Mucosa of rectum (tissue), 2 donors: ENCODE data around the gene HTT.

Experiments
- H3K27ac ChIP-seq, 2 donors: one replicate each; pipeline ENCODE4 v1.7.0; 2013; ENCODE audit warnings: inconsistent platforms in 2 of 2, low read depth in 2 of 2, low read length in 2 of 2
- H3K27me3 ChIP-seq, 2 donors: one replicate each; pipeline ENCODE4 v1.7.0; 2013; ENCODE audit warnings: low read length in 2 of 2; ENCODE audit not compliant: control insufficient read depth in 2 of 2, insufficient read depth in 2 of 2
- H3K36me3 ChIP-seq, 2 donors: one replicate each; pipeline ENCODE4 v1.7.0; 2013; ENCODE audit warnings: low read length in 2 of 2; ENCODE audit not compliant: control insufficient read depth in 2 of 2, insufficient read depth in 2 of 2
- H3K4me1 ChIP-seq, 2 donors: one replicate each; pipeline ENCODE4 v1.7.0; 2013; ENCODE audit warnings: low read length in 2 of 2, mild to moderate bottlenecking in 1 of 2; ENCODE audit not compliant: control insufficient read depth in 2 of 2, insufficient read depth in 2 of 2
- H3K4me3 ChIP-seq, 2 donors: one replicate each; pipeline ENCODE4 v1.7.0; 2013; ENCODE audit warnings: low read length in 2 of 2
- H3K9ac ChIP-seq, 2 donors: one replicate each; pipeline ENCODE4 v1.7.0; 2013; ENCODE audit warnings: low read length in 2 of 2, low read depth in 1 of 2, mild to moderate bottlenecking in 1 of 2
- H3K9me3 ChIP-seq, 2 donors: one replicate each; pipeline ENCODE4 v1.7.0; 2013; ENCODE audit warnings: low read length in 2 of 2; ENCODE audit not compliant: control insufficient read depth in 2 of 2
- donor health status: healthy.
- donor health status: Normal muscosa, but diverticular disease.

Gene HTT

DNA sequence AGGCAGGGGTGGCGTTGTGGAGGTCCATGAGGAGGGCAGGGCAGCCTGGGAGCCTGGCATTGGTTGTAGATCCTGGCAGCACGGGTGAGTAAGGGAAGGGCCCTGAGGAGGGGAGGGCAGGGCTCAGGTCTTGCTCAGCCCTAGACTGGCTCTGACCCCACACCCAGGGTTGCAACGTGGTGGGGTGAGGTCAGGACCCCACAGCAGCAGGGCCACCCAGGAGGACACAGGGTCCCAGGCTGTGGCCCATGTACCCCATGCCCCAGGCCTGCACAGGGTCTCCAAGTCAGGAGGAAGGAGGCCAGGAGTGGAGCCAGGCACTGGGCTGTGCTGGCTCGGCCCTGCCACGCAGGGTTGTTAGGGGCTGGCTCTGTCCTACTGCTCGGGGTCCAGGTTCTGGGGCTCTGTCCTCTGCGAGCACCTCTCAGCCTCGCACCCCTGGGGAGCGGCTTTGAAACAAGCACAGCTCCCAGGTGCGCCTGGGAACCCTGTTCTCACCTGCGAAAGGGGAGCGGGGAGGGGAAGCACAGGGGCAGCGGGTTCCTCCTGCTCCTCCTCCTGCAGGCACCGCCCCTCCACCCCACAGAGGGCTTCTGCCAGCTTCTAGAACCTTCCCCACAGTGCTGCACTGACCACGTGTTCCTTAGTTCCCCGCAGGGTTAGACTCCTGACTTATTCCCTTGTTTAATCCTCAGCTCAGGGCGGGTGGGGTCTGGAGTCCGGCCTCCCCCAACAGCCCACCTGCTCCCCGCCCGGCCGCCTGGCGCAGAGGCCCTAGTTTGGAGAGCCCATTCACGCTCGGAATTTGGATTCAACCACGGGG is 194.8 kb downstream of the HTT start:
- H3K27me3 ChIP-seq: no peaks in the 10 kb centered on the region
- no peak overlapping the region for H3K4me3 ChIP-seq
- no peaks in the 10 kb centered on the region for H3K9me3 ChIP-seq
- H3K4me1 ChIP-seq: no peaks in the 10 kb centered on the region
- no peaks in the 10 kb centered on the region for H3K36me3 ChIP-seq
- H3K27ac ChIP-seq: no peak overlapping the region
- no peak overlapping the region for H3K9ac ChIP-seq

DNA sequence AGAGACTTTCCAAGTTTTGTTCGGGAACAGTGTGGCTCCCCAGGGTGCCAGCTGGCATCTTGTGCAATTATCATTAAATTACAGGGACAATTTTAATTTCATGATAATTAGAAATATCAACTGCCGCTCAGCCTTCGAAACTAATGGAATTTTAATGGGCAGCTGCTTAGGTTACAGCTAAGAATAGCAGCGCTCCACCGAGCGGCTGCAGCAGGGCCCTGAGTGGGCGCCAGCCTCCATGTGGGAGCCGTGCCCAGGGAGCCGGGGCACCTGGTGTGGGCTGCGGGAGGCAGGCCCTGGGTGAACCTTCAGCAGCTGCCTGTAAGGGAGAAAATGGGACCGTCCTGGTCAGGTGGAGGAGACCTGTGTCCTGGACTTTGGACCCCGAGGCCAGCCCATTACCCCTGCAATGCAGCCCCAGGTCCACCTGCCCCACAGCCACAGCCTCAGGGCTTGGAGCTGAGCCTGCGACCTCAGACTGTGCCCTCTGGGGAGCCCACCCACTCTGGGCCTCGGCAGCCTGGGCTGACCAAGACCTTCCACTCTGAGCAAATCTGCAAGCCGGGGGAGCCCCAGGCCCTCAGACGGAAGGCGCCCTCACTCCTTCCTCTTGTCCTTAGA is 195.6 kb downstream of the HTT start:
- H3K9ac ChIP-seq: no peak overlapping the region
- no peaks in the 10 kb centered on the region for H3K36me3 ChIP-seq
- H3K27me3 ChIP-seq: no peaks in the 10 kb centered on the region
- H3K9me3 ChIP-seq: no peaks in the 10 kb centered on the region
- H3K27ac ChIP-seq: no peak overlapping the region
- no peak overlapping the region for H3K4me3 ChIP-seq
- H3K4me1 ChIP-seq: no peaks in the 10 kb centered on the region

DNA sequence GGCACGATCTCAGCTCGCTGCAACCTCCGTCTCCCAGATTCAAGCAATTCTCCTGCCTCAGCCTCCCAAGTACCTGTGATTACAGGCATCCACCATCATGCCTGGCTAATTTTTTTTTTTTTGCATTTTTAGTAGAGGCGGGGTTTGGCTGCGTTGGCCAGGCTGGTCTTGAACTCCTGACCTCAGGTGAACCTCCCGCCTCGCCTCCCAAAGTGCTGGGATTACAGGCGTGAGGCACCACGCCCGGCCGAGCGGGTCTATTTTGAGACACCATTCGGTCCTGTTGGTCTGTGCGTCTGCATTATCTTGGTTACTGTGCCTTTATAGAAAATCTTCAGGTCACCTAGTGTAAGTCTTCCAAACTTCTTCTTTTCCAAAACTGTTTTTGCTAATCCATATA is 196.7 kb downstream of the HTT start:
- H3K9ac ChIP-seq: no peak overlapping the region
- H3K4me3 ChIP-seq: no peak overlapping the region
- no peaks in the 10 kb centered on the region for H3K9me3 ChIP-seq
- H3K36me3 ChIP-seq: no peaks in the 10 kb centered on the region
- H3K27ac ChIP-seq: no peak overlapping the region
- H3K27me3 ChIP-seq: no peaks in the 10 kb centered on the region
- no peaks in the 10 kb centered on the region for H3K4me1 ChIP-seq

DNA sequence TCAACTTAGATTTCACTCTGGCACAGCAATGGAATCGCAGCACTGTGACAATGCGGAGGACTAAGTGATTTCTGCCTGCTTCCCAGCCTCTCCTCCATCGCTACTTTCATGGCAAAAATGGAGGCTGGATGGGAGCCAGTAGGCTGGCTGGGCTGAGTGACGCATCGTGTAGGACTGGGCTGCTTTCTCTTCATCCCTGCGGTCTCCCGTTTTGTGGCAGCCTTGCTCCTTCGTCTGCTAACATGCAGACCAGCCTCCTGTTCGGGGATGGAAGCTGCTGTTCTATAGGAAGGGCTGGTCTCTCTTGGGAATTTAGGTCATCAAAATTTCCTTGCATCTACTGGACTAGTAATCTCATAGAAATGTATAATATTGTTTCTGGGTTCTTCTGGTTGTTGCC is 202.5 kb downstream of the HTT start:
- Histone ChIP-seq H3K36me3 (no peaks in the 10 kb centered on the region), H3K4me3 (no peak overlapping the region), H3K9ac (no peak overlapping the region), H3K27me3 (no peaks in the 10 kb centered on the region), H3K4me1 (no peaks in the 10 kb centered on the region), H3K9me3 (no peaks in the 10 kb centered on the region), H3K27ac (no peak overlapping the region)

DNA sequence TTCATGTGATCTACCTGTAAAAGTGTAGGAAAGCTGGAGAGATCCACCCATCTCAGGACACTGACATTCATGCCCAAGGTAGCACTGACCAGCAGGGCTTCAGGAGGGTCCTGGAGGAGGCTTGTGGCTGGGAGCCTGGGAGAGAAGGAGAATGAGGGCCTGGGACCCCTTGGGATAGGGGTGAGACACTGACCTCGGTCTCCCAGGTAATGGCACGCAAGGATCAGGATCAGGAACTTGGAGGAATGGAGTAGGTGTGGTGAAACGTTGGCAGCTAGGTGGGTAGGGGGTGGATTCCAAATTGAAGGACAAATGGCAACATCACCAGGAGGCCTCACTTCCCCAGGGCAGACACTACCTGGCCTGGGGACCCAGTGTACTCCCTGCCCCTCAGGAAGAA is 206.0 kb downstream of the HTT start:
- Histone ChIP-seq H3K4me1 (no peaks in the 10 kb centered on the region), H3K9me3 (no peaks in the 10 kb centered on the region), H3K27ac (no peak overlapping the region), H3K4me3 (no peak overlapping the region), H3K27me3 (peaks cover 0 to 8% of the 10 kb centered on the region in 2 donors), H3K36me3 (no peaks in the 10 kb centered on the region), H3K9ac (no peak overlapping the region)

DNA sequence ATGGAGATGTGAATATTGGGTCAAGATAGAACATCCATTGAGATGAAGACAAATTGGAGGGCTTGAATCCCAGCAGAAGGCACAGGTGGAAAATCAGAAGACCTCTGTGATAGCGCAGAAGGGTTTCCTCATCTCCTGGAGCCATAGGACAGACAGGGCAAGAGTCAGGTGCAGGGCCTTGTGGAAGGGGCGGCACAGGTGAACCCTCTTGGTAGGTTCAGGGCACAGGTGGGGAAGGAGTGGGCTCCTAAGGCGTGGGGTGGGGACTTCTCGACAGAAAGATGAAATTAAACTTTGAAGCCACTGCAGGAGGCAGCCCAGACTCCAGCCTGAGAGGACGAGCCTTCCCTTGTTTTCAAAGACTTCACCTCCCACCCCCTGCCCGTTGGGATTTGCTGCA is 209.0 kb downstream of the HTT start:
- H3K9ac ChIP-seq: no peak overlapping the region
- no peaks in the 10 kb centered on the region for H3K9me3 ChIP-seq
- peaks cover 0 to 3% of the 10 kb centered on the region in 2 donors for H3K4me1 ChIP-seq
- no peaks in the 10 kb centered on the region for H3K36me3 ChIP-seq
- no peak overlapping the region for H3K27ac ChIP-seq
- H3K4me3 ChIP-seq: no peak overlapping the region
- peaks cover 7 to 21% of the 10 kb centered on the region in 2 donors for H3K27me3 ChIP-seq

DNA sequence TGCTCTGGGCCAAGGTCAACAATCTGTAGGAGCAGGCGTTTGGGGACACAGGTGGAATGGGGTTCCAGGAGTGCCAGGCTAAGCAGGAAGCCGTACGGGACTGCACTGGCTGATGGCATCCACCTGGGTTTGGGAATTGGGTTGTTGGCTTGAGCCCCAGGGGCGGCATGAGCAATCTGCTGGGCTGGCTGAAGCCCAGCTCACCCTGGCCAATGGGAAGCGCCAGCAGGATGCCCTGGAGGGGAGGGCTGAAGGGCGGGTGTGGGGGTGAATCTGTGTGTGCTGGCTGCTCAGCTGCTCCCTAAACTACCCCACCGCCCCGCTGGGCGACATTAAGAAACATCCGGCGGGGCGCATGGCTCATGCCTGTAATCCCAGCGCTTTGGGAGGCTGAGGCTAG is 209.4 kb downstream of the HTT start:
- Histone ChIP-seq H3K27ac (no peak overlapping the region), H3K4me3 (no peak overlapping the region), H3K9ac (no peak overlapping the region), H3K4me1 (peaks cover 0 to 3% of the 10 kb centered on the region in 2 donors), H3K9me3 (no peaks in the 10 kb centered on the region), H3K27me3 (peaks cover 7 to 21% of the 10 kb centered on the region in 2 donors), H3K36me3 (no peaks in the 10 kb centered on the region)

DNA sequence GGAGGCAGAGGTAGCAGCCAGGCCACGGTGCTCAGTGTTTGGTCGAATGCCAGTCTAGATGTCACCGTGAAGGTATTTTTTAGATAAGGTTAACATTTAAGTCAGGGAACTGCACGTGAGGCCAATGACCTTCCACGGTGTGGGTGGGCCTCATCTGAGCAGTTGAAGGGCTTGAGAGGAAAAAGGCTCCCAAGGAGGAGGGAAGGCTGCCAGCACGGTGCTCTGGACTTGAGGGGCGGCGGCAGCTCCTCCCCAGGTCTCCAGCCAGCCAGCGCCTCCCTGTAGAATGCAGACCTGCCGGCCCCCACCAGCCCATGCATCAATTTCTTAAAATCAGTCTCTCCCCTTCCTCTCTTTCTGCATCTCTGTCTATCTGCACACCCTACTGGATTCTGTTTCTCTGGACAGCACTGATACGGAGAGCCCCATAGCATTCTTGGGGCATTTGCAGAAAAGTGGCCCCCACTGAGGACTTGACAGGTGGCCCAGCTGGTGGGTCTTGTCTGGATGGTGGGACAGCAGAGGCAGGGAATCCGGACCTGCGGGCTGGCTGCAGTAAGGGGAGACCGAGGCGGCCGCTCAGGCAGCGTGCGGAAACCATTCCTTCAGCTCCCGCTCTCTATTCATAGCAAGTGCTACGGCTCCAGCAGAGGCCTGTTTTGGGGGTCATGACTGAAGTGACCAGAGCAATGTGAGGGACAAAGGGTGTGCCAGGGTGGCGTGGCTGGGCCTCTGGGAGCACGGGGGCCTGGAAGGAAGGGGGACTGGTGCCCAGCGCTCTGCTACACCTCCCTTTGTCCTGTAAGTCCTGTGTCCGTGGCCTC is 210.5 kb downstream of the HTT start:
- Histone ChIP-seq H3K27ac (no peak overlapping the region), H3K27me3 (peaks cover 7 to 21% of the 10 kb centered on the region in 2 donors), H3K9ac (no peak overlapping the region), H3K36me3 (no peaks in the 10 kb centered on the region), H3K9me3 (no peaks in the 10 kb centered on the region), H3K4me1 (peaks cover 0 to 3% of the 10 kb centered on the region in 2 donors), H3K4me3 (no peak overlapping the region)

DNA sequence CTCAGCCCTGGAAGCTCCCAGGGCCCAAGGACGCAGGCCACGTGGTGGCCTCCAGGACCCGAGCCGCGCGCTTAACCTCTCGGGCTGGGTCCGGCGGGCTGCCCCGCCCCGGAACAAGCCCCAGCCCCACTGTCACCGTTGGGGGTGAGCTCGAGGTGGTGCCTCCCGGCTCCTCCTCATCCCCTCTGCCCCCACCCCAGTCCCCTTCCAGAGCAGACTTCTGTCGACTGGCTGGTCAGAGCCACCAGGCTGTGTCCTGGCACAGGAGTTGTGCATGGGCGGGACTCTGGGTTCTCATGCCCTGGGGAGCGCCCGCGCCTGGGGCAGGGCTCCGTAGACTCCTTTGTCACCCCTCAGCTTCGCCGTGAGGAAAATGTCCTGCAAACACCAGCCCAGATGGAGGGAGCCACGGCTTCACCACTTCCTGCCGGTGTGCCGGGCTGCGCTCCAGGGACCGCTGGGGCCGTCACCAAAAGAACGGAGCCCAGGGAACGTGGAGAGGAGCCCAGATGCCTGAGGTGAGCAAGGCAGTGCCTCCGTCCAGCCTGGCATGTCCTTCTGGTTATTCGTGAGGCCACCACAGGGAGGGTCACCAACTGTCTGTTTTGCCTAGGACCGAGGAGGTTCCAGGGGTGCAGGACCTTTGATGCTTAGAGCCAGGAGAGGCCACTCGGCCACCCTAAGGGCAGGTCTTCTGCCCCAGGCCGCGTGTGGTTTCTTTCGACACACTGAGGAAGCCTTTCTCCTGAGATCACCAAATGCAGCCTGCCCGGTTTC is 211.3 kb downstream of the HTT start:
- Histone ChIP-seq H3K9ac (no peak overlapping the region), H3K36me3 (no peaks in the 10 kb centered on the region), H3K27ac (no peak overlapping the region), H3K4me1 (peaks cover 2 to 4% of the 10 kb centered on the region in 2 donors), H3K27me3 (peaks cover 7 to 21% of the 10 kb centered on the region in 2 donors), H3K9me3 (no peaks in the 10 kb centered on the region), H3K4me3 (no peak overlapping the region)
